GM12878 (cell line): ENCODE data around the gene CLK1. TPM values are rescaled to one million over a fixed set of nuclear protein-coding genes. Genes with fewer than 3 reads are reported as not detected.

Experiments
- DPF2 ChIP-seq: fragments of 450-650 bp; IDR thresholded peaks from 2 replicates; pipeline ENCODE4 v1.6.1; 2017; ENCODE audit warnings: mild to moderate bottlenecking
- KDM1A ChIP-seq: fragments of 200-600 bp; sonication (generic); IDR thresholded peaks from 2 replicates; pipeline ENCODE4 v1.6.1; 2016; ENCODE audit warnings: borderline replicate concordance
- MEF2B ChIP-seq: fragments of 450-650 bp; IDR thresholded peaks from 2 replicates; pipeline ENCODE4 v1.6.1; 2018; ENCODE audit warnings: mild to moderate bottlenecking, moderate library complexity; ENCODE audit not compliant: partially characterized antibody, poor library complexity, severe bottlenecking
- MTA2 ChIP-seq: fragments of 450-650 bp; IDR thresholded peaks from 2 replicates; pipeline ENCODE4 v1.6.1; 2016; ENCODE audit warnings: low read depth, mild to moderate bottlenecking, moderate library complexity
- POLR2A ChIP-seq: IDR thresholded peaks from 2 replicates; pipeline ENCODE4 v1.6.1; 2011; ENCODE audit warnings: low read depth, mild to moderate bottlenecking, low read length
- RUNX3 ChIP-seq: IDR thresholded peaks from 2 replicates; pipeline ENCODE4 v1.6.1; 2012; ENCODE audit warnings: low read length, inconsistent platforms
- TCF3 ChIP-seq: IDR thresholded peaks from 2 replicates; pipeline ENCODE4 v1.6.1; 2012; ENCODE audit warnings: low read depth, mild to moderate bottlenecking, low read length, borderline replicate concordance; ENCODE audit not compliant: insufficient read depth
- ZBED1 ChIP-seq: IDR thresholded peaks from 2 replicates; pipeline ENCODE4 v1.6.1; 2016; ENCODE audit warnings: borderline replicate concordance
- polyA plus RNA-seq, 11 experiments: library from polyadenylated mRNA; depleted of rRNA in 4 of 11; unstranded in 6 of 11; stranded (reverse) in 5 of 11; fragments of >200 nt; fragmentation: Nextera tagmentation in 4 of 11; fragmentation: Illumina TruSeq in 1 of 11; extraction: Ambion mirVana in 4 of 11; extraction: Trizol in 1 of 11; gene quantifications; 1 replicate in 1 of 11; 2 replicates in 10 of 11; pipeline versions ENCODE4 v1.2.1 to v1.2.3, GENCODE V29; 2011 to 2016; ENCODE audit warnings: inconsistent platforms in 2 of 11, missing spikeins in 2 of 11, low read depth in 1 of 11
- total RNA-seq, 4 experiments: library from RNA; depleted of rRNA in 3 of 4; stranded (reverse); fragments of >200 nt in 3 of 4; fragmentation: Illumina TruSeq in 1 of 4; extraction: Trizol in 1 of 4; gene quantifications; 2 replicates each; pipeline versions ENCODE4 v1.2.1 to v1.2.3, GENCODE V29; 2013 to 2021
- TF ChIP-seq, protein P1 (sequence below): fragments of 450-650 bp; IDR thresholded peaks from 2 replicates; pipeline ENCODE4 v1.6.1; 2018; ENCODE audit warnings: mild to moderate bottlenecking, low read depth, moderate library complexity; ENCODE audit not compliant: partially characterized antibody
- TF ChIP-seq, protein P2 (sequence below): IDR thresholded peaks from 2 replicates; pipeline ENCODE4 v1.6.1; 2012; ENCODE audit warnings: improper control_type of control experiment, low read depth, low read length; ENCODE audit not compliant: insufficient replicate concordance
- TF ChIP-seq, protein P3 (sequence below): fragments of 450-650 bp; IDR thresholded peaks from 2 replicates; pipeline ENCODE4 v1.6.1; 2017; ENCODE audit warnings: low read depth, mild to moderate bottlenecking, moderate library complexity
- TF ChIP-seq, protein P4 (sequence below): fragments of 450-650 bp; formaldehyde crosslinking; IDR thresholded peaks from 2 replicates; pipeline ENCODE4 v1.4.0; 2022; ENCODE audit warnings: mild to moderate bottlenecking, moderate library complexity

CLK1 gene
- total and polyA plus RNA-seq, 10 of the 15 experiments (the other 5 are each of a cell fraction or from before 2014, with no cell fraction given): 61.2 to 221 (median 80.1) TPM

DNA sequence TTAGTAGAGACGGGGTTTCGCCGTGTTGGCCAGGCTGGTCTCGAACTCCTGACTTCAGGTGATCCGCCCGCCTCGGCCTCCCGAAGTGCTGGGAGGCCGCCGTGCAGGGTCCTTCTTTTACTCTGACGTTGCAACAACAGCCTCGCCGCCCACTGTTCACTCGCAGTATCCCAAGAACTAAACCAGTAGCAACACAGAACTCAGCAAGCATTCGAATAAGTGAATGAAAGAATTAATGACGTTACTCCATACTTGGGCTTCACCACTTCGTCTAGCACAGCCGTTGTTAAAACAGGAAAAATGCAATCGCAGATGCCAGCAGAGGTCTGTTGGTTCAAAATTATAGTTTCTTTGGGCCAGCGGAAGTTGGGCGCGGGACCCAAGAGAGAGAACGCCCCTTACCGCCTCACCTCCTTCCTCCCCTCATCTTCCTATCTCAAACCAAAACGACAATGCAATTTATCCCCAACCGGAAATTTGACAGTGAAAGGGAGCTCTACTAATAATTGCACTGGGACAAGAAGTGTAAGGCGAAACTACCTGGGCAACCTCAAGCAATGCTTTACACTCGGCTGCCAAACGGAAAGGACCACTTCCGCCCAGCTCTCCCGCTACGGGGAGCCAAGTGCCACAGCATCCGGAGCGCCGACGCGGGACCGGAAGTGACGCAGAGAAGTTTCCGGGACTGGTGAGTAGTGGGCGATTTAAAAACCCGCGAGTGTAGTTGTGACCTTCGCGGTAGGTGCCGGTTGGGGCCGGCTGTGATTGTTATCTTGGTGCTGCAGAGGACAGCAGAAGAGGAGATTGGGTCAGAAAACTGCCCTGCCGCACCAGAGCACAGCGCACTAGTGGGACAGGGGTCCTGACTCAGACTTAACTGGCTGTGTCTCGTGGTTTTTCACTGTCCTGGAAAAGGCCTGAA, 24.5 kb upstream of the CLK1 start, which contains the start of the genes NIF3L1 and PPIL3 (continued):
- TF ChIP-seq, protein P1, sequence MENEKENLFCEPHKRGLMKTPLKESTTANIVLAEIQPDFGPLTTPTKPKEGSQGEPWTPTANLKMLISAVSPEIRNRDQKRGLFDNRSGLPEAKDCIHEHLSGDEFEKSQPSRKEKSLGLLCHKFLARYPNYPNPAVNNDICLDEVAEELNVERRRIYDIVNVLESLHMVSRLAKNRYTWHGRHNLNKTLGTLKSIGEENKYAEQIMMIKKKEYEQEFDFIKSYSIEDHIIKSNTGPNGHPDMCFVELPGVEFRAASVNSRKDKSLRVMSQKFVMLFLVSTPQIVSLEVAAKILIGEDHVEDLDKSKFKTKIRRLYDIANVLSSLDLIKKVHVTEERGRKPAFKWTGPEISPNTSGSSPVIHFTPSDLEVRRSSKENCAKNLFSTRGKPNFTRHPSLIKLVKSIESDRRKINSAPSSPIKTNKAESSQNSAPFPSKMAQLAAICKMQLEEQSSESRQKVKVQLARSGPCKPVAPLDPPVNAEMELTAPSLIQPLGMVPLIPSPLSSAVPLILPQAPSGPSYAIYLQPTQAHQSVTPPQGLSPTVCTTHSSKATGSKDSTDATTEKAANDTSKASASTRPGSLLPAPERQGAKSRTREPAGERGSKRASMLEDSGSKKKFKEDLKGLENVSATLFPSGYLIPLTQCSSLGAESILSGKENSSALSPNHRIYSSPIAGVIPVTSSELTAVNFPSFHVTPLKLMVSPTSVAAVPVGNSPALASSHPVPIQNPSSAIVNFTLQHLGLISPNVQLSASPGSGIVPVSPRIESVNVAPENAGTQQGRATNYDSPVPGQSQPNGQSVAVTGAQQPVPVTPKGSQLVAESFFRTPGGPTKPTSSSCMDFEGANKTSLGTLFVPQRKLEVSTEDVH: peak; percentile 98
- TF ChIP-seq ZBED1: peak; percentile 80; the same call in 1 of the 2 replicates
- TF ChIP-seq POLR2A: peak; percentile 82
- TF ChIP-seq RUNX3: peak; percentile 92
- TF ChIP-seq, protein P2, sequence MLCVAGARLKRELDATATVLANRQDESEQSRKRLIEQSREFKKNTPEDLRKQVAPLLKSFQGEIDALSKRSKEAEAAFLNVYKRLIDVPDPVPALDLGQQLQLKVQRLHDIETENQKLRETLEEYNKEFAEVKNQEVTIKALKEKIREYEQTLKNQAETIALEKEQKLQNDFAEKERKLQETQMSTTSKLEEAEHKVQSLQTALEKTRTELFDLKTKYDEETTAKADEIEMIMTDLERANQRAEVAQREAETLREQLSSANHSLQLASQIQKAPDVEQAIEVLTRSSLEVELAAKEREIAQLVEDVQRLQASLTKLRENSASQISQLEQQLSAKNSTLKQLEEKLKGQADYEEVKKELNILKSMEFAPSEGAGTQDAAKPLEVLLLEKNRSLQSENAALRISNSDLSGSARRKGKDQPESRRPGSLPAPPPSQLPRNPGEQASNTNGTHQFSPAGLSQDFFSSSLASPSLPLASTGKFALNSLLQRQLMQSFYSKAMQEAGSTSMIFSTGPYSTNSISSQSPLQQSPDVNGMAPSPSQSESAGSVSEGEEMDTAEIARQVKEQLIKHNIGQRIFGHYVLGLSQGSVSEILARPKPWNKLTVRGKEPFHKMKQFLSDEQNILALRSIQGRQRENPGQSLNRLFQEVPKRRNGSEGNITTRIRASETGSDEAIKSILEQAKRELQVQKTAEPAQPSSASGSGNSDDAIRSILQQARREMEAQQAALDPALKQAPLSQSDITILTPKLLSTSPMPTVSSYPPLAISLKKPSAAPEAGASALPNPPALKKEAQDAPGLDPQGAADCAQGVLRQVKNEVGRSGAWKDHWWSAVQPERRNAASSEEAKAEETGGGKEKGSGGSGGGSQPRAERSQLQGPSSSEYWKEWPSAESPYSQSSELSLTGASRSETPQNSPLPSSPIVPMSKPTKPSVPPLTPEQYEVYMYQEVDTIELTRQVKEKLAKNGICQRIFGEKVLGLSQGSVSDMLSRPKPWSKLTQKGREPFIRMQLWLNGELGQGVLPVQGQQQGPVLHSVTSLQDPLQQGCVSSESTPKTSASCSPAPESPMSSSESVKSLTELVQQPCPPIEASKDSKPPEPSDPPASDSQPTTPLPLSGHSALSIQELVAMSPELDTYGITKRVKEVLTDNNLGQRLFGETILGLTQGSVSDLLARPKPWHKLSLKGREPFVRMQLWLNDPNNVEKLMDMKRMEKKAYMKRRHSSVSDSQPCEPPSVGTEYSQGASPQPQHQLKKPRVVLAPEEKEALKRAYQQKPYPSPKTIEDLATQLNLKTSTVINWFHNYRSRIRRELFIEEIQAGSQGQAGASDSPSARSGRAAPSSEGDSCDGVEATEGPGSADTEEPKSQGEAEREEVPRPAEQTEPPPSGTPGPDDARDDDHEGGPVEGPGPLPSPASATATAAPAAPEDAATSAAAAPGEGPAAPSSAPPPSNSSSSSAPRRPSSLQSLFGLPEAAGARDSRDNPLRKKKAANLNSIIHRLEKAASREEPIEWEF: no peak
- TF ChIP-seq, protein P3, sequence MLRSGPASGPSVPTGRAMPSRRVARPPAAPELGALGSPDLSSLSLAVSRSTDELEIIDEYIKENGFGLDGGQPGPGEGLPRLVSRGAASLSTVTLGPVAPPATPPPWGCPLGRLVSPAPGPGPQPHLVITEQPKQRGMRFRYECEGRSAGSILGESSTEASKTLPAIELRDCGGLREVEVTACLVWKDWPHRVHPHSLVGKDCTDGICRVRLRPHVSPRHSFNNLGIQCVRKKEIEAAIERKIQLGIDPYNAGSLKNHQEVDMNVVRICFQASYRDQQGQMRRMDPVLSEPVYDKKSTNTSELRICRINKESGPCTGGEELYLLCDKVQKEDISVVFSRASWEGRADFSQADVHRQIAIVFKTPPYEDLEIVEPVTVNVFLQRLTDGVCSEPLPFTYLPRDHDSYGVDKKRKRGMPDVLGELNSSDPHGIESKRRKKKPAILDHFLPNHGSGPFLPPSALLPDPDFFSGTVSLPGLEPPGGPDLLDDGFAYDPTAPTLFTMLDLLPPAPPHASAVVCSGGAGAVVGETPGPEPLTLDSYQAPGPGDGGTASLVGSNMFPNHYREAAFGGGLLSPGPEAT: peak; percentile 97
- TF ChIP-seq DPF2: no peak; the same call in 1 of the 2 replicates
- peak; percentile 90 for TF ChIP-seq TCF3
- no peak for TF ChIP-seq KDM1A
- TF ChIP-seq, protein P4, sequence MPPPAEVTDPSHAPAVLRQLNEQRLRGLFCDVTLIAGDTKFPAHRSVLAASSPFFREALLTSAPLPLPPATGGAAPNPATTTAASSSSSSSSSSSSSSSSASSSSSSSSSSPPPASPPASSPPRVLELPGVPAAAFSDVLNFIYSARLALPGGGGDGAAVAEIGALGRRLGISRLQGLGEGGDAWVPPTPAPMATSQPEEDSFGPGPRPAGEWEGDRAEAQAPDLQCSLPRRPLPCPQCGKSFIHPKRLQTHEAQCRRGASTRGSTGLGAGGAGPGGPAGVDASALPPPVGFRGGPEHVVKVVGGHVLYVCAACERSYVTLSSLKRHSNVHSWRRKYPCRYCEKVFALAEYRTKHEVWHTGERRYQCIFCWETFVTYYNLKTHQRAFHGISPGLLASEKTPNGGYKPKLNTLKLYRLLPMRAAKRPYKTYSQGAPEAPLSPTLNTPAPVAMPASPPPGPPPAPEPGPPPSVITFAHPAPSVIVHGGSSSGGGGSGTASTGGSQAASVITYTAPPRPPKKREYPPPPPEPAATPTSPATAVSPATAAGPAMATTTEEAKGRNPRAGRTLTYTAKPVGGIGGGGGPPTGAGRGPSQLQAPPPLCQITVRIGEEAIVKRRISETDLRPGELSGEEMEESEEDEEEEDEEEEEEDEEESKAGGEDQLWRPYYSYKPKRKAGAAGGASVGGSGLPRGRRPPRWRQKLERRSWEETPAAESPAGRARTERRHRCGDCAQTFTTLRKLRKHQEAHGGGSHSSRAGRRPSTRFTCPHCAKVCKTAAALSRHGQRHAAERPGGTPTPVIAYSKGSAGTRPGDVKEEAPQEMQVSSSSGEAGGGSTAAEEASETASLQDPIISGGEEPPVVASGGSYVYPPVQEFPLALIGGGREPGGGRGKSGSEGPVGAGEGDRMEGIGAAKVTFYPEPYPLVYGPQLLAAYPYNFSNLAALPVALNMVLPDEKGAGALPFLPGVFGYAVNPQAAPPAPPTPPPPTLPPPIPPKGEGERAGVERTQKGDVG (CRISPR knock-in tag): no peak
- TF ChIP-seq MTA2: peak; percentile 47; the same call in 1 of the 2 replicates
- TF ChIP-seq MEF2B: peak; percentile 35
